Lung (tissue), 13 donors: ENCODE data around the gene CA5A. TPM values are rescaled to one million over a fixed set of nuclear protein-coding genes. Genes with fewer than 3 reads are reported as not detected.

ENCODE experiments used
- ATAC-seq: fragments of 200-7000 bp; cut with Tn5 transposase; one replicate; pipeline ENCODE4 v1.9.1; 2020; ENCODE audit warnings: moderate number of reproducible peaks; ENCODE audit not compliant: insufficient read depth, low FRiP score
- DNase-seq, 3 donors: peaks; one replicate each; pipeline ENCODE4 v3.0.0-alpha.2; 2013 to 2017
- H3K27ac ChIP-seq, 2 donors: one replicate each; pipeline ENCODE4 v1.5.1; 2013; ENCODE audit warnings: mild to moderate bottlenecking in 2 of 2, moderate library complexity in 2 of 2, control low read depth in 1 of 2, inconsistent platforms in 1 of 2, low read depth in 1 of 2, low read length in 1 of 2
- H3K27me3 ChIP-seq, 3 donors: one replicate each; pipeline ENCODE4 v1.5.1; 2013; ENCODE audit warnings: low read length in 2 of 3; ENCODE audit not compliant: control insufficient read depth in 3 of 3, insufficient read depth in 3 of 3
- H3K36me3 ChIP-seq, 4 donors: one replicate each; pipeline ENCODE4 v1.5.1; 2013; ENCODE audit warnings: low read length in 4 of 4, mild to moderate bottlenecking in 1 of 4, moderate library complexity in 1 of 4; ENCODE audit not compliant: control insufficient read depth in 4 of 4, insufficient read depth in 4 of 4
- H3K4me1 ChIP-seq, 5 donors: one replicate each; pipeline ENCODE4 v1.5.1; 2013; ENCODE audit warnings: low read length in 5 of 5, mild to moderate bottlenecking in 2 of 5, moderate library complexity in 1 of 5; ENCODE audit not compliant: control insufficient read depth in 5 of 5, insufficient read depth in 5 of 5
- H3K4me3 ChIP-seq: one replicate; pipeline ENCODE4 v1.5.1; 2013; ENCODE audit warnings: mild to moderate bottlenecking, control low read depth, moderate library complexity
- H3K9ac ChIP-seq, 2 donors: one replicate each; pipeline ENCODE4 v1.5.1; 2013; ENCODE audit warnings: low read length in 2 of 2, control low read depth in 1 of 2; ENCODE audit not compliant: insufficient read depth in 1 of 2
- H3K9me3 ChIP-seq, 4 donors: one replicate each; pipeline ENCODE4 v1.5.1; 2013; ENCODE audit warnings: low read length in 3 of 4, mild to moderate bottlenecking in 1 of 4, moderate library complexity in 1 of 4; ENCODE audit not compliant: control insufficient read depth in 4 of 4, insufficient read depth in 3 of 4
- CTCF ChIP-seq: IDR thresholded peaks from 2 replicates; pipeline ENCODE4 v1.5.1; 2012; ENCODE audit warnings: mild to moderate bottlenecking; ENCODE audit errors: control extremely low read depth, extremely low read depth
- WGBS, 2 donors: extraction: QIAGEN DNeasy Blood & Tissue Kit; methylation state at CpG; one replicate each; pipeline ENCODE4 v1.1.7; 2013; 5-methylcytosine and 5-hydroxymethylcytosine counted together
- polyA plus RNA-seq, 2 donors: library from polyadenylated mRNA; stranded (reverse); fragments of 200-250 nt; gene quantifications; one replicate each; pipeline ENCODE4 v1.2.1, GENCODE V29; 2013
- small RNA-seq: library from RNA; depleted of rRNA; stranded (forward); fragments of <200 nt; gene quantifications from one replicate; pipeline ENCODE3, GENCODE V24; 2014; ENCODE audit warnings: low replicate concordance
- total RNA-seq, 2 donors: library from RNA; depleted of rRNA in 1 of 2; stranded (reverse); fragments of >200 nt in 1 of 2; gene quantifications; one replicate each; pipeline ENCODE4 v1.2.1, GENCODE V29; 2014 to 2021
- donor health status: control.
- donor health status: control.
- donor health status: Bipolar disorder and iron deficiency.
- donor health status: healthy.
- donor health status: DM: yes; HTN: yes; CAD: no.

CA5A gene
- total and polyA plus RNA-seq, 4 donors, result 0.03 to 0.63 (median 0.14) TPM; not detected in 1

- Histone ChIP-seq H3K9ac (no peak overlapping the region), H3K4me3 (no peak overlapping the region), H3K9me3 (no peaks in the 10 kb centered on the region), H3K27me3 (no peaks in the 10 kb centered on the region), H3K27ac (no peak overlapping the region), H3K36me3 (peaks cover 0 to 58% (median 0%) of the 10 kb centered on the region in 4 donors), H3K4me1 (peaks cover 0 to 28% (median 3%) of the 10 kb centered on the region in 5 donors)
- 92 to 94% methylated on average over 19 to 27 of the region's 27 CpGs for WGBS, 2 donors
- DNase-seq, result no peak
- ATAC-seq, result no peak
- no peak for TF ChIP-seq CTCF
Measured at GRCh38 chr16:87838643-87839541, 97.4 kb downstream of the CA5A start.

Small RNA genes within 50 kb of the gene (small RNA-seq; reads per million reads assigned to genes)
- not detected for gene AC127455.1

Other genes with a start within 250 kb of the CA5A start
- gene KLHDC4, start 170.5 kb downstream of the CA5A start, total RNA-seq, result 10 to 100 TPM; 31.7 to 45.0 TPM
- 10 to 100 TPM; 23.3 to 48.4 TPM for gene KLHDC4, start 170.5 kb downstream of the CA5A start, polyA plus RNA-seq
- gene SLC7A5, start 67.0 kb downstream of the CA5A start, total RNA-seq, result 10 to 100 TPM in 1 of 2 donors, 1 to 10 TPM in 1; 4.0 to 36.1 TPM
- gene SLC7A5, start 67.0 kb downstream of the CA5A start, polyA plus RNA-seq, result 10 to 100 TPM; 11.7 to 27.9 TPM
- gene BANP, start 14.9 kb upstream of the CA5A start, total RNA-seq, result 10 to 100 TPM; 26.1 to 56.6 TPM
- gene BANP, start 14.9 kb upstream of the CA5A start, polyA plus RNA-seq, result 10 to 100 TPM; 10.3 to 14.0 TPM